ENCODE results near the gene OTC.

OTC gene

GRCh38 chrX:38318196-38318595 lies 34.2 kb upstream of the OTC start:
- TF ChIP-seq, protein P1, sequence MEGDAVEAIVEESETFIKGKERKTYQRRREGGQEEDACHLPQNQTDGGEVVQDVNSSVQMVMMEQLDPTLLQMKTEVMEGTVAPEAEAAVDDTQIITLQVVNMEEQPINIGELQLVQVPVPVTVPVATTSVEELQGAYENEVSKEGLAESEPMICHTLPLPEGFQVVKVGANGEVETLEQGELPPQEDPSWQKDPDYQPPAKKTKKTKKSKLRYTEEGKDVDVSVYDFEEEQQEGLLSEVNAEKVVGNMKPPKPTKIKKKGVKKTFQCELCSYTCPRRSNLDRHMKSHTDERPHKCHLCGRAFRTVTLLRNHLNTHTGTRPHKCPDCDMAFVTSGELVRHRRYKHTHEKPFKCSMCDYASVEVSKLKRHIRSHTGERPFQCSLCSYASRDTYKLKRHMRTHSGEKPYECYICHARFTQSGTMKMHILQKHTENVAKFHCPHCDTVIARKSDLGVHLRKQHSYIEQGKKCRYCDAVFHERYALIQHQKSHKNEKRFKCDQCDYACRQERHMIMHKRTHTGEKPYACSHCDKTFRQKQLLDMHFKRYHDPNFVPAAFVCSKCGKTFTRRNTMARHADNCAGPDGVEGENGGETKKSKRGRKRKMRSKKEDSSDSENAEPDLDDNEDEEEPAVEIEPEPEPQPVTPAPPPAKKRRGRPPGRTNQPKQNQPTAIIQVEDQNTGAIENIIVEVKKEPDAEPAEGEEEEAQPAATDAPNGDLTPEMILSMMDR (IDR thresholded peaks at IDR 0.05; ENCODE audit: low read depth, low read length) = no peak
- H3K4me3 ChIP-seq (ENCODE audit: low read depth, low read length) = no peak overlapping the region

- no peak overlapping the region for H3K4me3 ChIP-seq (ENCODE audit: low read depth, low read length)
- TF ChIP-seq, protein P1 (IDR thresholded peaks at IDR 0.05; ENCODE audit: low read depth, low read length) = no peak
These were observed 33.8 kb upstream of the OTC start for GRCh38 chrX:38318606-38319005.

DNA sequence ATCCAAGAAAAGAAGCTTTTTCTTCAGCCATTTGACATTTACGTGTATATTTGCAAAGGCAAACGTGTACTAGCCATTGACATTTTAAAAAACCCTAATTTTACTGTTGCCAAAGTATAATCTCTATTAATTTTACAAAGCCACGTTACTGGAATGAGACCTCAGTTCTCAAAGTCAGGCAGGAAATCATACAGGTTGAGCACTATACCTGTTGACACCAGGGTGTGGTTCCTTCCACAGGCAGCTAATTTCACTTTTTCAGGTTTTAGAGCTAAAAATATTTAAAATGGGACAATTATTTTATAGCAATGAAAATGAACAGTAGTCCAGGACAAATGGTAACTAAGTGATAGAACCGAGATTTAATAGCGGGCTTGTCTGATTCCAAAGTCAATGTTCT lies 31.6 kb upstream of the OTC start:
- TF ChIP-seq, protein P1 (IDR thresholded peaks at IDR 0.05; ENCODE audit: low read depth, low read length) = no peak
- no peak overlapping the region for H3K4me3 ChIP-seq (ENCODE audit: low read depth, low read length)

DNA sequence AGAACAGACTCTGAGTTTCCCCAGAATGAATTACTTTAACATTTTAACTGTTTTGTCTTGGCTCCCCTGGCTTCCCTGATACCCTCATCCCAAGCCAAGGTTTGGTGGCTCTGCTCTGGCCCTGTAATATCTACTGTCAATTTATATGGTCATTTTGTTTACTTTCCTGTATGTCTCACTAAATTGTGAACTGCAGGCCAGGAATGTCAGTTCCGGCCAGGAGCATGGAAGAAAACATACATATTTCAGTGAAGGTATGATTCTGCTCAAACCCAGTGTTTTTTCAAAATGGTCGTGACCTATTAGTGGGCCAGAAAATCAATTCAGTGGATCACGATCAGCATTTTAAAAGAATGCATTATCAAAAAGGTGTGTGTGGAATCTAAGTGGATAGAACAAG lies 26.3 kb upstream of the OTC start:
- TF ChIP-seq, protein P1 (IDR thresholded peaks at IDR 0.05; ENCODE audit: low read depth, low read length) = no peak

DNA sequence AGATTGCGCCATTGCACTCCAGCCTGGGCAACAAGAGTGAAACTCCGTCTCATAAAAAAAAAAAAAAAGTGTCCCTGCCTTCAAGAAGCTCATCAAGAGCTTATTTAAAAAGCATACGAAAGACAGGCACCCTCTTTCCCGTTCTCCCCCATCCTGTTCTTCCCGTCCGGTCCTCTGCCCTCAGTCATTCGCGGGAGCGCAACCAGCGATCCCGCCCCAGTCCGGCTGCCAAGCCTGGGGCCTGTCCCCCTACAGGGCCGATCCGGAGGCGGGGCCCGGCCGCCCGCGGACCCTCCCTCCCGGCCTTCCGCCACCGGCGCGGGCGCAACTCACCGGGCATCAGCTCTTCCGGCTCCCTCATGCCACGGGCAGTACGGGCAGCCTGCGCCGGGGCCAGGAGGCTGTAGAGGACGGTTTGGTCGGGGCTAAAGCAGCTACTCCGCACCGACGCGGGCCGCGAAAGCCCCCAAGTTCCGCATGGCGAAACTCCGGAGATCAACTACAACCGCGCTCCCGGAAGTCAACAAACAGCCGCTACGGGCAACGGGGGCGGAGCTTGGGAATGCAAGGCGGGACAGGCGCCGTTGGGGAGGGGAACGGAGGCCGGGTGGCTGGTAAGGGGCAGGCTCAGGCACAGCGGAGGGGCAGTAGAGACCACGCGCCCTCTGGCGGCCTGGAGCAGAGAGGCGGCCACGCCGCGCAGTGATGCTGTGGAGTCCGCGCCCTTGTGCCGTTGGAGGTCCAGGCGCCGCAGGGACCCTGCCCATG lies 25.2 kb upstream of the OTC start, which contains the start of gene RPGR:
TSS of gene RPGR (minus strand) at position 503 of the 768 bp plus-strand sequence. CDS start at position 361, 142 bp downstream.
- TF ChIP-seq, protein P1 (IDR thresholded peaks at IDR 0.05; ENCODE audit: low read depth, low read length) = peak; percentile 63
- H3K4me3 ChIP-seq (ENCODE audit: low read depth, low read length) = peak within 1 kb of the TSS; percentile 68

More for the DNA sequence above, 26.3 kb upstream of the OTC start:
- peak overlapping the region; percentile 68 for H3K4me3 ChIP-seq (ENCODE audit: low read depth, low read length)

DNA sequence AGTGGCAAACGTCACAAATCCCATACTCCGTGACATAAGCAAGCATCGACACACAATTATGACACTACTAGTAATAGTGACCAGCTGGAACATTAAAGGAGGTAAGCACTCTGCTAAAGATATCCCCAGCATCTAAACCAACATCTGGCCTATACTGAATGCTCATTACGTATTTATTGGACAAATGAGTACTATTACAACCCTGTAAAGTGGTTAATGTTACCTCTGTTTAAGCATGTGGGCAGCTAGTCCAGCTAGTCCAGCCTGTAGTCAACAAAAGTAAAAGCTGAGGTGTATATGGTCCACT lies 24.7 kb upstream of the OTC start:
- TF ChIP-seq, protein P1 (IDR thresholded peaks at IDR 0.05; ENCODE audit: low read depth, low read length) = no peak
- peak overlapping the region; percentile 11; the same call in 1 of the 2 replicates for H3K4me3 ChIP-seq (ENCODE audit: low read depth, low read length)

- H3K4me3 ChIP-seq (ENCODE audit: low read depth, low read length) = no peak overlapping the region
- TF ChIP-seq, protein P1 (IDR thresholded peaks at IDR 0.05; ENCODE audit: low read depth, low read length) = no peak
These were observed 19.9 kb upstream of the OTC start for GRCh38 chrX:38332505-38332904.

Measured in WI38 (cell line).